Left ventricle myocardium inferior (tissue), 1 donor: Measurements from ENCODE around the gene TSC22D4. TPM values are rescaled to one million over a fixed set of nuclear protein-coding genes. Genes with fewer than 3 reads are reported as not detected.

Experiments
- DNase-seq: peaks from one replicate; pipeline ENCODE4 v3.0.0-alpha.2; 2020
- H3K27ac ChIP-seq: fragments of 200-600 bp; replicated peaks from 2 replicates; pipeline ENCODE4 v1.8.0; 2021
- H3K27me3 ChIP-seq: fragments of 200-600 bp; 2 replicates; pipeline ENCODE4 v1.8.0; 2021; ENCODE audit warnings: low read depth
- H3K36me3 ChIP-seq: fragments of 200-600 bp; 2 replicates; pipeline ENCODE4 v1.8.0; 2021
- H3K4me1 ChIP-seq: fragments of 200-600 bp; 2 replicates; pipeline ENCODE4 v1.8.0; 2021
- H3K4me3 ChIP-seq: fragments of 200-600 bp; 2 replicates; pipeline ENCODE4 v1.8.0; 2021; ENCODE audit warnings: mild to moderate bottlenecking, moderate library complexity
- H3K9me3 ChIP-seq: fragments of 200-600 bp; replicated peaks from 2 replicates; pipeline ENCODE4 v1.8.0; 2021
- CTCF ChIP-seq: fragments of 200-600 bp; IDR thresholded peaks from 2 replicates; pipeline ENCODE4 v1.8.0; 2021; ENCODE audit warnings: antibody characterized with exemption, mild to moderate bottlenecking, borderline replicate concordance
- intact Hi-C: fragments of 100-400 bp; cut with micrococcal nuclease; formaldehyde crosslinking; loops from one replicate; pipeline ENCODE4 v1.11.0; 2022
- total RNA-seq: library from RNA; stranded (reverse); fragmentation: NEBNext Ultra II Directional; extraction: Animal tissue kit (Norgen Biotek cat#: 25700); gene quantifications from one replicate; pipeline ENCODE4 v1.2.1, GENCODE V29; 2021
- donor health status: DM: no; HTN: yes; CAD: no; lungs with severe emphysema.

TSC22D4 gene
- total RNA-seq, 1 donor from 2014 or later: 47.5 TPM

DNA sequence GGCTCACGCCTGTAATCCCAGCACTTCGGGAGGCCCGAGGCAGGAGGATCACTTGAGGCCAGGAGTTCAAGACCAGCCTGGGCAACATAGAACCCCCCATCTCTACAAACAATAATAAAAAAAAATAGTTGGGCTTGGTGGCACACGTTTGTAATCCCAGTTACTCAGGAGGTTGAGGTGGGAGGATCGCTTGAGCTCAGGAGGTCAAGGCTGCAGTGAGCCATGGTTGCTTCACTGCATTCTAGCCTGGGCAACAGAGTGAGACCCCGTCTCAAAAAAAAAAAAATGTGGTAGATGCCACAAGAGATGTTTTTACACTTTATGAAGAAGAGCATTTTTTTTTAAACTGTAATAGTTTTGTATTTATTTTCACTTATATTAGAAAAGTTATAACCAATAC lies 17.5 kb upstream of the TSC22D4 start:
- H3K27ac ChIP-seq: no peak overlapping the region
- peaks cover 13% of the 10 kb centered on the region for H3K4me1 ChIP-seq
- intact Hi-C loops: no loop called here
- H3K27me3 ChIP-seq: no peaks in the 10 kb centered on the region
- DNase-seq: no peak
- H3K9me3 ChIP-seq: no peaks in the 10 kb centered on the region
- no peak for TF ChIP-seq CTCF
- no peak overlapping the region for H3K4me3 ChIP-seq
- no peaks in the 10 kb centered on the region for H3K36me3 ChIP-seq

DNA sequence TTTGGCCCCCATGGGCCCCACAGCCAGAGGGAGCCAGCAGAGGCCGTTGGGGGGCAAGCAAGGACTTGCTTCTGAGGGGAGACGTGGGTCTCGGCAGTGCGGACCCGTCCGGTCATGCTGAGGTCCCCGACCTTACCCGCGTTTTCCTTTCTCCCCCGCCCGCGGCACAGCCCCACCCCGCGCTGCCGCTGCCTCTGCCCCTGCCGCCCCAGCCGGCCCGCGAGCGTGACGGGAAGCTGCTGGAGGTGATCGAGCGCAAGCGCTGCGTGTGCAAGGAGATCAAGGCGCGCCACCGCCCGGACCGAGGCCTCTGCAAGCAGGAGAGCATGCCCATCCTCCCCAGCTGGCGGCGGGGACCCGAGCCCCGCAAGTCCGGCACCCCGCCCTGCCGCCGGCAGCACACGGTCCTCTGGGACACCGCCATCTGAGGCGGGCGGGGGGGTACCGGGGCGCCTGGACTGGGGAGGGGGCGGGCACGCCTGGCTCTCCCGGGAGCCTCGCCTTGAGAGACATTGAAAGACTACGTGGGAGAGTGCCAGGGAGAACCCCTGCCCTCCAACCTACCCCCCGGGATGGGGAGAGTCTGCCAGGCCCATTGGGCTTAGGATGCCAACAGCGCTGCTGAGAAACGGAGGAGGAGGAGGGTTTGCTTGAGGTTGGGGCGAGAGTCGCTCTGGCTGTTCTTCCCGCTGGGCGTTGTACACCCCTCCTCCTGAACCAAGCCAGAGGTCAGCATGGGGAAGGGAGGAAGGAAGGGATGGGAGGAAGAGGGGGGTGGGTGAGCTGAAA lies 14.7 kb upstream of the TSC22D4 start:
- Histone ChIP-seq H3K27ac (peak overlapping the region; percentile 3), H3K27me3 (no peaks in the 10 kb centered on the region), H3K4me3 (peak overlapping the region; percentile 66), H3K36me3 (no peaks in the 10 kb centered on the region), H3K4me1 (peaks cover 13% of the 10 kb centered on the region), H3K9me3 (no peaks in the 10 kb centered on the region)
- DNase-seq: peak; percentile 34
- peak; percentile 15 for TF ChIP-seq CTCF
- intact Hi-C loops: no loop called here

DNA sequence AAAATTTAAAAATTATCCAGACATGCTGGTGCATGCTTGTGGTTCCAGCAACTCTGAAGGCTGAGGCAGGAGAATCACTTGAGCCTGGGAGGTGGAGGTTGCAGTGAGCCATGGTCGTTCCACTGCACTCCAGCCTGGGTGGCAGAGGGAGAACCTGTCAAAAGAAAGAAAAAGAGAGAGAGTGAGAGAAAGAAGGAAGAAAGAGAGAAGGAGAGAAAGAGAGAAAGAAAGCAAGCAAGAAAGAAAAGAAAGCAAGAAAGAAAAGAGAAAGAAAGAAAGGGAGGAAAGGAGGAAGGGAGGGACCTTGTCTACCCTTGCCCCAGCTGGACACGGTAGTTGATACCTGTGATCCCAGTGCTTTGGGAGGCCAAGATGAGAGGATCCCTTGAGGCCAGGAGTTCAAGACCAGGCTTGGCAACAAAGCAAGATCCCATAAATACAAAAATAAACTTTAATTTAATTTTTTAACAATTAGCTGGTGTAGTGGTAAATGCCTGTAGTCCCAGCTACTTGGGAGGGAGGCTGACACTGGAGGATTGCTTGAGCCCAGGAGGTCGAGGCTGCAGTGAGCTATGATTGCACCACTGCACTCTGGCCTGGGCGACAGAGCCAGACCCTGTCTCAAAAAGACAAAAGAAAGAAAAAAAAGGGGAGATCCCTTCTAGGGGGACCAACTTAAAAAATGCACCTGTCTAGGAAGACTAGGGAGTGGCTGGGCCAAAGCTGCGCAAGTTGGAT lies 13.9 kb upstream of the TSC22D4 start:
- no peaks in the 10 kb centered on the region for H3K36me3 ChIP-seq
- H3K9me3 ChIP-seq: no peaks in the 10 kb centered on the region
- no peak for TF ChIP-seq CTCF
- H3K4me3 ChIP-seq: peak overlapping the region; percentile 66
- no peak for DNase-seq
- H3K4me1 ChIP-seq: peaks cover 13% of the 10 kb centered on the region
- no peaks in the 10 kb centered on the region for H3K27me3 ChIP-seq
- intact Hi-C loops: no loop called here
- no peak overlapping the region for H3K27ac ChIP-seq

DNA sequence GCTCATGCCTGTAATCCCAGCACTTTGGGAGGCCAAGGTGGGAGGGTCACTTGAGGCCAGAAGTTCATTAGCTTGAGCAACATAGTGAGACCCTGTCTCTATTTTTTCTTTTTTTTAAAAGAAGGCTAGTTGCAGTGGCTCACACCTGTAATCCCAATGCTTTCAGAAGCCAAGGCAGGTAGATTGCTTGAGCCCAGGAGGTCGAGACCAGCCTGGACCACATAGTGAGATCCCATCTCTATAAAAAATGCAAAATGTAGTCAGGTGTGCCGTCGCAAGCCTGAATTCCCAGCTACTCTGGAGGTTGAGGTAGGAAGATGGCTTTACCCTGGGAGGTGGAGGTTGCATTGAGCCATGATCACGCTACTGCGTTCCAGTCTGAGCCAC lies 12.2 kb upstream of the TSC22D4 start:
- TF ChIP-seq CTCF: no peak
- no peak for DNase-seq
- Histone ChIP-seq H3K27ac (no peak overlapping the region), H3K36me3 (no peaks in the 10 kb centered on the region), H3K4me3 (no peak overlapping the region), H3K9me3 (no peaks in the 10 kb centered on the region), H3K27me3 (no peaks in the 10 kb centered on the region), H3K4me1 (peaks cover 13% of the 10 kb centered on the region)
- intact Hi-C loops: no loop called here

- Histone ChIP-seq H3K36me3 (no peaks in the 10 kb centered on the region), H3K9me3 (no peaks in the 10 kb centered on the region), H3K27me3 (no peaks in the 10 kb centered on the region), H3K27ac (no peak overlapping the region), H3K4me3 (no peak overlapping the region), H3K4me1 (peaks cover 16% of the 10 kb centered on the region)
- no peak for TF ChIP-seq CTCF
- no peak for DNase-seq
- intact Hi-C loops: no loop called here
These were observed 11.6 kb upstream of the TSC22D4 start for GRCh38 chr7:100490483-100491191.
